Suprapubic skin (tissue), 3 donors: ENCODE measurements around the gene ATP5F1A.

Experiments used
- CTCF ChIP-seq, 2 donors: fragments of 200-600 bp in 1 of 2; fragments of 450-650 bp in 1 of 2; sonication (generic) in 1 of 2; IDR thresholded peaks; one replicate each; pipeline ENCODE4 v1.5.1; 2016 to 2019; ENCODE audit warnings: antibody characterized with exemption in 2 of 2, mild to moderate bottlenecking in 1 of 2, moderate library complexity in 1 of 2
- EP300 ChIP-seq: sonication (generic); formaldehyde crosslinking; IDR thresholded peaks from one replicate; pipeline ENCODE4 v1.6.1; 2017; ENCODE audit warnings: antibody characterized with exemption

DNA sequence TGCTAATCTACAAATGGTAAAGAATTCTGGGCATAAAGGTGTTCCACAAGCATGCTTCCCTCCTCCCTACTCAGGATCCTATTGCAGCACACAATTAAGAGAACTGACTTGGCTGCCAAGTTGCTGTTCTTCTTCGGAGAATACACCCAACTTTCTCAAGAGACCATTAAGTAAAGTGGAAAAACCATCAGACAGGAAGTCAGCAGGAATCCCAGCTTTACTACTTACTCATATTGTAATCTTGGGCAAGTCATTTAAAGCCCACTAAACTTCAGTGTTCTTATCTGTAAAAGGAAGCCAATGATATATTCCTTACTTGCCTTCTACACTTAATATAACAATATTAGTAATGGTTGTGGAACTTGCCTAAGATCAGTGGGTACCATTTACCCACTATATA lies 63.9 kb downstream of the ATP5F1A start:
- TF ChIP-seq CTCF (IDR thresholded peaks at IDR 0.05) = no peak
- TF ChIP-seq EP300 = no peak
